Glomerular visceral epithelial cell (primary cell): ENCODE measurements around the gene TTC7B.
A peak's percentile ranks its signal among the peaks of the same experiment; 100 is the strongest.
"Not testable (repeated sequence)": the region's sequence is repeated elsewhere in the genome, so short reads cannot be mapped to it uniquely, and the experiment has no call there.

Source experiments
- DNase-seq: peaks from one replicate; pipeline ENCODE4 v3.0.0-alpha.2; 2016; ENCODE audit errors: extremely low spot score

TTC7B gene

DNA sequence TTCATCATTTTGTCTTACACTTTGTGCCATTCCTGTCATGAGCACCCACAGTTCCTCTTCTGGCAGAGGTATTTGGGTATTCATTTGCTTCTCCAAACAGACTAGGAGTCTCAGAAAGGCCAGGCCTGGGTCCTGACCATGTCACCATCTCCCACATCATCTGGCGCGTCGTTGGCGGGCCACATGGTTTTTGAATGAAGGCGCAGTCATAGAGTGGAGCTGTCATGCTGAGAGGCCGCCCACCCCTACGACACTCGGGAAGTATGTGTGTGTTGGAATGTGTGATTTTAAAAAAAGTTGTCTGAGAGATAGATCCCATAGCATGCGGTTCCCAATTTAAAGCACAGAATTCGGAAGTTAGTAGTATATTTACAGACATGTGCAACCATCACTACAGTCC is 15.6 kb upstream of the TTC7B start:
- no peak for DNase-seq

DNA sequence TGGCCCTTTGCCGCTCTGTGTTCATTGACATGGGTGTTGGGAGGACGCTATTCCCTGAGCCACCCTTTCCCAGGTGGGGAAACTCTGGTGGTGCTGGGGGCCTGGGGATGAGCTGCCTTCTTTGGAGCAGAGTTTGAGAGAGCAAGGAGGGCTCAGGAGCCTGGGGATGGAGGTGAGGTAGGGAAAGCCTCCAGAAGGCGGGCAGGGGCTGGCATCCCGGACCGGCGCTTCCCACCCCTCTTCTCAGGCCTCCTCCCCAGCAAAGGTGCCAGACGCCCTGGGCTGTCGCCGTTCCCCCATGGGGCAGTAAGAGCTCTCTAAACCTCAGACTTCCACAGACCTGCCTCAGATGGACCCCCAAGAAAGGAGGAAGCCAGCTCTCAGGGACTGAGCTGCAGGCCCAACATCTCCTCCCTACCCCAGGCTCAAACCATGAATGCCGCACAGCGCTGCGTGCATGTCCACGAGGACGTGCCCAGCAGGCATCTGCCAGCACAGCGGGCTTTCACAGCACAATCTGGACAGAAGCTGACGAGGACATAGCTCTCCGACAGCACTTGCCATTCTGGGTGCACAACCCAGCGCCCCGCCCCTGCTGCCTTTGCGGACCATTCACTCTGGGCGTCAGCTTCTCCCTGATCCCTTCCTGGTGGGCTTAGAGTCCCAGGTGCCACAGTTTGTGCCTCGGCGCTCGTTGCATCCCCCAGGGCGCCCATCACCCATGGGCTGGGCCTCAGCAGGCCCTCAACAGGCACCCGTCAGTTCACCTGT is 14.9 kb upstream of the TTC7B start:
- DNase-seq: no peak

- DNase-seq: no peak
Measured at GRCh38 chr14:90829677-90830076, 13.4 kb upstream of the TTC7B start.

- DNase-seq: no peak
Measured at GRCh38 chr14:90828642-90829487, 12.6 kb upstream of the TTC7B start.

- DNase-seq: peak; percentile 87
Measured at GRCh38 chr14:90827919-90828610, 11.8 kb upstream of the TTC7B start.

DNA sequence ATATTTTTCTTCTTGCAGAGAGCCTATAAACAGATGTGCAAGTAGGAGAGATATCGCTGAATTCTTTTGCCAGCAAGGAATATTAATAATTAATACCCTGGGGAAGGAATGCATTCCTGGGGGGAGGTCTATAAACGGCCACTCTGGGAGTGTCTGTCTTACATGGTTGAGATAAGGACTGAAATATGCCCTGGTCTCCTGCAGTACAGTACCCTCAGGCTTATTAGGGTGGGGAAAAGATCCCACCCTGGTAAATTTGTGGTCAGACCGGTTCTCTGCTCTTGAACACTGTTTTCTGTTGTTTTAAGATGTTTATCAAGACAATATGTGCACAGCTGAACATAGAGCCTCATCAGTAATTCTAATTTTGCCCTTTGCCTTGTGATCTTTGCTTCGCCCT is 7.3 kb upstream of the TTC7B start:
- DNase-seq: not testable (repeated sequence)

DNA sequence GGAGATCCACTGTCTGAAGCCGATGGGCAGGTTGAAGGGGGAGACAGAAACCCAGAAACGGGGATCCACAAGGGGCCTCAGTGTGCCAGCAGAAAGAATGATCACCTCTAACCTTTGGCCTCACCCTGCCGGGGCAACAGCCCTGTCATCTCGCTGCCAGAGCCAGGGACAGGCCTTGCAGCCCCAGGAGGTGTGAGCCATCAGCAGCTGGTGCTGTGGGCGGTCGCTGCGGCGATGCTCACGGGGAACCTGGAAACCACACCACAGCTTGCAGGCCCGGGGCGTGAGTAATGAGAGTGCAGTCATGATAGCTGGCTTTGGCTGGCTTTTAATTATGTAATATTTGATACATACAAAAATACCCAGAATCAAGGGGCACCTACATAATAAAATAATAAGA is 4.7 kb upstream of the TTC7B start:
- DNase-seq: peak; percentile 83

DNA sequence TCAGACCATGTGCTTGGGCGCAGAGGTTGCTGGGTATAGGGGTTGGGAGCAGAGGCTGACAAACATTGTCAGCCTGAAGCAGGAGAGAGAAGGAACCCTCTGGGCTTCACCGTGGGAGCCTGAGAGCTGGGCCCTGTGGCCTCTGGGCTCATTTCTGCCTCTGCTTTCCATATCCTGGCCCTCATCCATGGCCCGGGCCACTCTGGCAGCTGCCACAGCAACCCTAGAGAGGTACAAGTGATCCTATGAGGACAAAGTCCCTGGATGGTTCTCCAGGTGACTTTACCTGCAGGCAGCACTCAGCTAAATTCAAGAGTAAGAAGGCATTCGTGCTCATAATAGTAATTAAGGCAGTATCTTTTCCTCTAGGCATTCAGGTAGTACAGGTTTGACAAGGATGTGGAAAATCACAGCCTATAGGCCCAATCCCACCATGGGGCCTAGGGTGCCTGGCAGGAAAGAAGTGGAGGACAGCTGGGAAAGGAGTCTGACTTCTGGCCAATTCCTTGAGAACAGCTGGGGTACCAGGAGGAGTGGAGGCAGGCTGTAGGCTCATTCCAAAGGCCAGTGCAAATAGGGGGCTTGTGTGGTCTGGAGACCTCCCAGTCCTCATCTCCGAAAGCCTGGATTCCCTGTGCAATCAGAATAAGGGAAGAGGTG is 3.6 kb upstream of the TTC7B start:
- DNase-seq: no peak

GRCh38 chr14:90818715-90819114 is 2.5 kb upstream of the TTC7B start:
- DNase-seq: no peak

- DNase-seq: no peak
Measured at GRCh38 chr14:90816681-90817436, 629 bp upstream of the TTC7B start.

GRCh38 chr14:90815572-90815821 is 733 bp downstream of the TTC7B start:
- DNase-seq: no peak

DNA sequence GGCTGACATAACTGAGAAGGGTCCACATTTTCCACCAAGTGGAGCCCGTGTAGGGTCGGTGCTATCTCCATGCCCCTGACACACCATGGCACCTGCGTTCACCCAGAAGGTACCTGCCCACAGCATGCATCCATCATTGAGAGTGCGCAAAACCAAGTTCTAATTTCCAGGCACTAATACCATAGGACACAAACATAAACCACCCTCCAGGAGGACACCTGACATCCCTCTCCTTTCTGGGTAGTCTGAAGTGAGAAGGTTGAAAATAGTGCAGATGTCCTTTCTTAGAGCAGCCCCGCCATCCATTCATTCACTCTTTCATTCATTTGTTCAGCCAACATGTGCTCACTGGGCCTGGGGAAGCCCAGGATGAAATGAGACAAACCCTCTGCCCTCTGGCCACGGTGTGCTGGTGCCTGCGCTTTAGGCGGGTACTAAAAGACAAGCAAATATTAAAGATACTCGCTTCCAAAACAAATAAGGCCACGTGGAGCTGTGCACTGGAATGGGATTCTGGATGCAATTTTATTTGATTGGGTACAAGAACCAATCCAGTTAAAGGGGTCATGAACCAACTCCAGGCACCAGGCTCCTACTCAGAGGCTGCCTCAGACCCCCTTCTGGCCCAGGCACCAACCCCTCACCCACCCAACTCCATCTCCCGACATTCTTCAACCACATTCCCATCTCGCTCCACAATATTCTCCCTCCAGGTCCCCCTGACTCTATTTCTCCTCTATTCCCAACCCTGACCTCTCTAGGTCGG is 1.2 kb downstream of the TTC7B start:
- DNase-seq: no peak

GRCh38 chr14:90813442-90813841 is 2.8 kb downstream of the TTC7B start:
- no peak for DNase-seq

DNA sequence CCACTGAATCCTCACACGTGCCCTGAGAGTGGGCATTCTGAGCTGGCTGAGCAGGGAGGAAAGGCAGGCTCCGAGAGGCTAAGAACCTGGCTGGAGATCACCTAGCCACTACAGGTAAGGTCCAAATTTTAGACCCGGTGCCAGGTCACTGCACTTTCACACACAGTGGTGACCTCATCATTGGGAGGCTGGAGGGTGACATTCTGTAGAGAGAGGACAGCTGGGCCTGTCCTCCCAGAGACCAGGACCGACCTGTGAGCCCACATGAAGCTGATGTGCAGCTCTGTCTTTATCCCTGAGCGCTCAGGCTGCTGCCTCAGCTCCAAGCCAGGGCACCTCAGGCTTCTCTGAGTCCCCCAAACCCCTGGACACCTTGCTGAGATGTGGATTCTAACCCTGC is 4.1 kb downstream of the TTC7B start:
- no peak for DNase-seq

DNA sequence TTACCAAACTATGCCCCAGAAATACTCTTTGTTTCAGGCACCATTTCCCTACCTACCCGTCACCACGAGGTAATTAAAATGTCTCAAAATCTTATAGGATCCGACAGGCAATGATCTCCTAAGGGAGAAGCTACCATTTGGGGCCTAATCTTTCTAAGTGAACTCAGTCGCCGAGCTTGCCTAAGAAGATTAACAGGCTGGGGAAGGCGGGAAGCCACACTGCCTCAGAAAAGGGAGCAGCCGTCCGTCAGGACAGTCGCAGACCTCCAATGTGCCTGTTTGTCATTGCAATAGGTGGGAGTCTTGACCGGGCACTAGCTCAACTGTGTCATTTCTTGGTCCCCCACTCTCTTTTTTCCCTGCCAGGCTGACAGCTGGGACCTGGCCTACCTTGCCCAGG is 4.6 kb downstream of the TTC7B start:
- no peak for DNase-seq

GRCh38 chr14:90810806-90811205 is 5.4 kb downstream of the TTC7B start:
- no peak for DNase-seq

GRCh38 chr14:90809530-90810312 is 6.5 kb downstream of the TTC7B start:
- DNase-seq: no peak

DNA sequence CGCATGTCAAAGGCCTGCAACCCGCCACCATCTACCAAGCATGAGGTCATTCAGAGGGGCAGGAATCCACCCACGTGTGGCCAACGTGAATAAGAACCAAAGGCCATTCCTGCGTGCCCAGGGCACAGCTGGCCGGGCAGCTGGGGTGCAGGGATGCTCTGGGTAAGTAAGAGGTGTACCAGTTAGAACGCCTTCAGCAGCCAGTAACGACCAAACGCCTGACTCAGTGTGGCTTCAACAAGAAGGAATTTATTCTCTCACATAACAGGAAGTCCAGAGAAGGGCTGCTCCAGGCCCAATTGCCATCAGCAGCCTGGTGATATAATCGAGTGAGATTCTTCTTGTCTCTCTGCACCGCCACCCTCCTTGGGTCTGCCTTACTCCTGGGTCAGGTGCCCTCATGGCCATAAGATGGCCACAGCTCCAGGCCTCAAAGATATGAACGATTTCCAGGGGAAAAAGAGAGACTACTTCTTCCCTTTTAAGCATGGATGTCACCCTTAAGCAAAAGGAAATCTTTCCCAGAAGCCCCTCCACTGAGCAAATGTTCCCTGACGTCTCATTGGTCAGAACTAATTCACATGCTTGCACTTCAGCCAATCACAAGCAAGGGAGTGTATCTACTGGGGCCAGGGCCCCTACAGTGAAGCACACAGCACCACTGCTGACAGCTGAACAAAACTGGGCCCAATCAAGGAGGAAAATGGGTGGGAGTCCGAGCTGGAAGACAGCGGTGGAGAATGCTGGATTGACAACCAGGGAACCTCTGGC is 7.3 kb downstream of the TTC7B start:
- peak; percentile 76 for DNase-seq

GRCh38 chr14:90807060-90807459 is 9.2 kb downstream of the TTC7B start:
- DNase-seq: no peak
